Measurements from ENCODE around the gene DST. TPM values are rescaled to one million over a fixed set of nuclear protein-coding genes. Genes with fewer than 3 reads are reported as not detected.

The DST gene
- 640 and 773 TPM in 2 replicates for total RNA-seq

DNA sequence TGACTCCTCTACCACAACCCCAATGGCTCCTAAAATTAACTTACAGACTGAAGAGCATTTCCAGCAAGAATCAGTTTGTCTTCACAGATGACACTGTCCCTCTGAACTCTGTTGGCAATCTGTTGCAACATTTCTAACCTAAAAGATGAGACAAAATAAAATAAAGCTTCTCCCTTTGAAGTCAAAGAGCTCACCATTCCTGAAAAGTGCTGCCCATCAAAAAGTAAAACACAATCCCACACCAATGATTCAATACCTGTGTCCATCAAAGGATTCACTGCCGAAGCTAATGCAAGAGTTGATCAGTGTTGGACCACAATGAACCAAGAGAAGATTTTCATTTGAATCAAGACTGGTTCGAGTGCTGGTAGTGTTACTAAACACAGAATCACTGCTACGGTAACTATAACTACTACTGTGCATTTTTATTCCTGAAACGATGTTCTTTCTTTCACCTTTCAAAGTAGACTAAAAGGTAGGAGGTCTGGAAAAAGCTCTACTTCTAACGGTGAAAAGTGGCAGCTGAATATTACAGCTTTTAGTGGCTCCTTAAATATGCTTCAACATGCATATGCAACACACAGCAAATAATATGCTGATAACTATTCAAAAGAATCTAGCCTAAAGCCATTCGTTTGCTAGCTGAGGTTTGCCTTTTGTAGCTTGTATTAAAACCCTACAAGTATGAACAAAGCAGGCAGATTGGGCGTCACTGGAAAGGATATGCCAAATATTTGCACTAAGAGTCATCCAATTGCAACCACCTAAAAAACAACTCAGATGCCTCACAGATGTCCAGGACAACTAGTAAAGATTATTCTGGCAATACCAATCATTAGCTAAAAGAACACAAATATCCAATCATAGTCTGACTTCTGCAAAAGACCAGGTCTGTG is at the start of gene DST:
Gene DST, minus strand, starts transcription at position 524 of the 896 bp plus-strand sequence.

All from placental epithelial cell (primary cell).